HG03521 (cell line): ENCODE data around the gene USP37.

Source experiments
- ATAC-seq: cut with Tn5 transposase; IDR thresholded peaks from one replicate; pipeline ENCODE4 v1.9.1; 2021; ENCODE audit warnings: mild to moderate bottlenecking, moderate library complexity; ENCODE audit not compliant: unreplicated experiment

The USP37 gene

DNA sequence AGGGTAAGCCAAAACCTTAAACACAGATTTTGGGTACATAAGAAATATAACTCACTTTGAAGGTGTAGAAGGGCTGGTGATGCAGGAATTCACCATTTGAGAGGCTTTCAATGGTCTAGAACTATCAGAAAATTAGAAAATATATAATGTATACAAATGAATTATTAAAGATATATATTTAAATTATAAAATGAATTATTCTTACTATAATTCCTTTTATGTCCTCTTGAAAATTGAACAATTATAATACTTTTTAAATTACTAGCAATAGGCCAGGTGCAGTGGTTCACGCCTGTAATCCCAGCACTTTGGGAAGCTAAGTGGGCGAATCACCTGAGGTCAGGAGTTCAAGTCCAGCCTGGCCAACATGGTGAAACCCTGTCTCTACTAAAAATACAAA lies 88.6 kb downstream of the USP37 start:
- no peak for ATAC-seq

DNA sequence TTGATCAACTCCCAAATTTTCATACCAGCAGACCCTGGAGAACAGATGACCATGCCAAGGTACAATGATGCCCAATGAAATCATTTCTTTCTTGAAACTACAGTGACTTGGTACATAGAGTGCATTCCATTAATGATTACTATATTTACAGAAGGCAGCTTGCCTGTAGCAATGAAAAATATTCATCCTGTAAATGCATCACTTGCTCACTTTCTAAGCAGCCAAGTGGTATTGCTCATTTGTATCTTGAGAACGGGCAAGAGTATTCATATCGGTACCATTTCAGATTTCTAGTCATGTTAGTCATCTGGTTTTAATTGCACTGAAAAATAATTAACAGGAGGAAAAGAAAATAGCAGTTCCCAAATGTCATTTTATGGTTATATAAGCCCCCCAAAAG lies 89.6 kb downstream of the USP37 start:
- ATAC-seq = no peak

DNA sequence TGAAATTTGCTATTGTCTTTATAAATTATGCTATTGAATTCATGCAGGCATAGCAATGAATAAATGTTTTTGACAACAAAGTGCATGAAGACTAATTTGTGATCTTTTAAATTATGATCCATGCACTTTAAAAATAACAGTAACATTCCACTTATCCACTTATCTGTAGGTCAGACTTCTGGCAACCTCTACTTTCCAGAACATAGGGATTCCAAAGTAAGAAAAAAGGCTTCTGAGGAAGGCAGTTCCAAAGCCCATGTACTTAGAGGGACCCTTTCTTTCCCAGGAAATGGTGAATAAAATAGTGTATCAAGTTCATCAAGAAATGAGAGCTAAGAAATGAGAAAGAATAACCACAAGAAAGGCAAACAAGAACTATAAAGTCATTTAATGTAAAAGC lies 90.9 kb downstream of the USP37 start:
- no peak for ATAC-seq

DNA sequence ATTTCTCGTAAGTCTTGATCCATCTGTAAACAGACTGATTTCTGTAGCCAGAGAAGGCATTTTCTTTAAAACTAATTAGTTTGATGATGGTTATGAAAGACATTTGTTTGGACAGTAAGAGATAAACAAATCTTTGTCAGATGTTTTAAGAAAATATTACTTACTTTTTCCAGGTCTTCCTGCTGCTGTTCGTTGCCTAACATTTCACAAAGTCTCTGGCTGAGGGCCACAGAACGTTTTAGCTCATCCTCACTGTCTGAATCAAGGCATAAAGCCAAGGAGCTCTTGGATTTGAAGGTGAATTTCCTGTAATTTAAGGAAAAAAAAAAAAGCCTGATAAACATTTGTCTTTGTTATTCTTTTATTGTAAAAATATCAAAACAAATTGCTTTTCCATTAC lies 91.5 kb downstream of the USP37 start:
- ATAC-seq = no peak

DNA sequence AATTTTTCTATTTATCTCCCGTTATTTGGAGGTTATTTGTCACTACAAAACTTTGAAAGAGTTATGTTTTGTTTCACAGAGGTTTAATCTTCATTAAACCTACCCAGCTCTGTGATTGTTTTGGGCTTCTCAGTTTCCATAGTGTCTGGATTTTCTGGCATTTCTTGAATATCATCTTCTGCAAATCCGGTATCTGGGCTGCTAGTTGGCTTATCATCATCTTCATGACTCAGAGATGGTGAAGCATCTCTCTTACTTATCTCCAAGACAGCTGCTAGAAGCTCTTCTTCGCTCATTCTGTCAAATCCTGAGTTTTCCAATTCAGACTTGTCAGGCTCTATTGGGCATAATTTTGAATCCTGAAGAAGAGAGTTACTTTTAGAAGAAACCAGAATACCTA lies 93.6 kb downstream of the USP37 start:
- ATAC-seq = no peak

DNA sequence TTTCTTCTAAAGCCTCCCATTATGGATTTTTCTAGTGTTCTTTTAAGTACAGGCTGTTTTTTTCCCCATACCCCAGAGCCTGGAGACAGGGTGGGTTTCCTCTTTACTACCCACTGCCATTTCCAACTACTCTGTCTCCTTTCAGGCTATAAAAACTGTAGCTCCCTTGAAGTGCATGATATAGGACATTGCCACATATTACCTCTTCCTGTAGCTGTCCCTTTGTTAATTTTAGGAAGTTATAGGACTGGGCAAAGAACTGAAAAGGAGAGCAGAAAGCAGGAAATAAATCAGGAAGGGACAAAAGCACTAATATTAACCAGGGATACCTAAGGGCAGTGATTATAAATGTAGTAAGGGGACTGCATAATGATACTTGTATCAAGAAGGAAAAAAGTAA lies 95.2 kb downstream of the USP37 start:
- no peak for ATAC-seq

DNA sequence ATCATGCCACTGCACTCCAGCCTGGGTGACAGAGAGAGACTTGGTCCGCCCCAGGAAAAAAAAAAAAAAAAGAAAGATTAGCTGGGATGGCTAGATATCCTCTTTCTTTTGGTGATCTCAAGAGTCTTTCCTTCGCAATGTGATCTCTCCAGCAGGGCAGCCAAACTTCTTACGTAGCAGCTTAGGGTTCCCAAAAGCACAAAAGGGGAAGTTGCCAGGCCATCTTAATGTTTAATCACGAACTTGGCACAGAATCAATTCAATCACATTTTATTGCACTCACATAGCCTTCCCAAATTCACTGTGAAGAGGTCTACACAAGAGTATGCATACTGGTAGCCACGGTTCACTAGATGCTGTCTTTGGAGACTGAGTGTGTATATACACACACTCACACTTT lies 96.2 kb downstream of the USP37 start:
- no peak for ATAC-seq

DNA sequence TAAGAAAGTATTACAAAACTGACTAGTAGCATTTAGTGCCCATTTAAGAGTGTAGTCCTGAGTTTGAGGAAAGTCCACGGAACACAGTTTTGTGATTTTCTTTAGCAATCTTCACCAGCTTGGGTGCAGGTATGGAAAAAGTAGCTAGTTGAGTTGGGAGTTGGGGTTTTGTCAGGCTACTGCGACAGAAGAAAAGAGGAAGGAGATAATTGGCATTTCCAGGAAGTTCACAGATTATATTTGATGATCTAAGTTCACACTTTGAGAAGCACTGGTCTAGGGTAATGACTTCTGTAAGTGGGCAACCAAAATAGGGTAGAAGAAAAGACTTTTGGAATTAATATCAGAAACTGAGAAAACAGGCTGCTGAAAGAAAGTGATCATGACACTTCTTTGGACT lies 97.1 kb downstream of the USP37 start:
- ATAC-seq = no peak

DNA sequence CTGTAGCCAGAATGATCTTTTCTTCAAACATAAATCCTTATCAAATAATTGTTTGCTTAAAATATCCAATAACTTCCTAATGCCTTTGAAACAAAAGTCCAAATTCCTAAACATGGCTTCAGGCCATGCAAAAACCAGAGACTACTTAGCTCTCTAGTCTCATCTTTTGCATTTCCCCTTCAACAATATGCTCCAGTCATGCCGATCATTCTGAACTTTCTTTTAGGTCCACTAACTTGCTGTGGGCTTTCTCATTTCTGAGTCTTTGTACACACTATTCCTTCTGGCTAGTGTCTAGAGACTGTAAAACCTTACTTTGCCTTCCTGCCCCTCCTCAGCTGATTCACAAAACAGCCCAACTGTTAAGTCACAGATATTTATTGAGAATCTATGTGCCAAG lies 97.7 kb downstream of the USP37 start:
- ATAC-seq = no peak

DNA sequence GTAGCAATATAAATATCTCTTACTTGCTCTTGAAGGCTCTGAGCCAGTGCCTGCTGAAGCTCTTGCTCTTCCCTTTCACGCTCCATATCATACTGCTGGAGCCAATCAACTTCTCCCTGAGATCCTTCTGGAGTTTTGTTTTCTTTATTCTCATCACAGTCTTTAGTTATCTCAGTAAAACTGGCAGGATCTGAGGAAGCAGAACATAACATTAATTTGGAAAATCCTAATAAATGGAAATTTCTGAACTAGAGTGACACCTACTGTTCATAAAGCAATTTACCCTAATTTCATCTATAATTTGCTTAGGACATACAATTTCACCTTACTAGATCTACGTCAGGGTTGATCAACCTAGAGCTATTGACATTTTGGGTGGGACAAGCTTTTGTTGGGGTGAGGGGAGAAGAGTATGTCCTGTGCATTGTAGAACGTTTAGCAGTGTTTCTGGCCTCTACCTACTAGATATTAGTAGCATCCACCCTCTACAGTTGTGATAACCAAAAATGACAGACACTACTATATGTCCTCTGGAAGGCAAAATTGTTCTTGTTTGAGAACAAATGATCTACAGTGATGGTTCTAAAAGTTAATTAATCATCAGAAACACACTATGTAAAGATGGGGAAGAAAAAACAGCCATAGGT lies 102.0 kb downstream of the USP37 start:
- no peak for ATAC-seq

DNA sequence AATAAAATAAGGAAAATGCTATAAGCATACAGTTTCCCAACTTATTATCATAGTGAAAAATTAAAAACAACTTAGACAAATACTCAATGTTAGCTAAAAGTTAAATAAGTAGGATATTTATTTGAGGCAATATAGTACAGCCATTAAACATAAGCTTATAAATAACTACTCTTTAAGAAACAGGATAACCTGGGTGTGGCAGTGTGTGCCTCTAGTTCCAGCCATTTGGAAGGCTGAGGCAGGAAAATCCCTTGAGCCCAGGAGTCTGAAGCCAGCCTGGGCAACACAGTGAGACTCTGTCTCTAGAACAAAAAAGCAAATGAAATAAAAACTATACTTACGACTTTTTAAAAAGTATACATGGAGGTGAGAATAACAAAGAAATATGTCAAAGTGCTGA lies 109.6 kb downstream of the USP37 start:
- no peak for ATAC-seq

DNA sequence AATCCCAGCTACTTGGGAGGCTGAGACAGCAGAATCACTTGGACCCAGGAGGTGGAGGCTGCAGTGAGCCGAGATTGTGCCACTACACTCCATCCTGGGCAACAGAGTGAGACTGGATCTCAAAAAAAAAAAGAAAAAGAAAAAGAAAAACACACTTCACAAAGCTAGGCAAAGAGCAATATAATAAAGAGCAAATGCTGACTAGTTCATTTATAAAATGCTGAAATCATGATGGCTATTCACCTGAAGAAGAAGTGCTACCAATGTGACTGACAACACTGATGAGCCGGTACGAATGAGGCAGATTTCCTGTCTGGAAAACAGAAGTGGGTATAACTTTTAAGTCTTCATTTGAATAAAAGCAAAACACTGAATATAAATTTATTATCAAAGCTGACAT lies 111.3 kb downstream of the USP37 start:
- no peak for ATAC-seq

DNA sequence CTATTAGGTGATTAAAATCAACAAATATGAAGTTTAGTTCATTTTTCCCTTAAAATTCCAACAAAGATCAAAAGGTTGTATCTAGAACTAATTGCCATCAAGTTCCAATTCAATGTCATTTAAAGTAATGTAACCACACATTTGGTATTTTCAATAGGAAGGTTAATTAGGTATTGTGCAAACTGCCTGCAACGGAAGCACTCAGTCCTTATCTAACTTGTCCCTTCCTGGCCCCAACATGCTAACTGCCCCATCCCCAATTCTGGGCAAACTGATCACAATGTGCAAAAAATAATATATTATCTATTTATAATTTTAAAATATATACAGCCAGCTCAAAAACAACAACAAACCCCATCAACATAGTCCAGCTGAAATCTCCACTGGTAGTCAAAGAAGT lies 116.1 kb downstream of the USP37 start:
- ATAC-seq = no peak

DNA sequence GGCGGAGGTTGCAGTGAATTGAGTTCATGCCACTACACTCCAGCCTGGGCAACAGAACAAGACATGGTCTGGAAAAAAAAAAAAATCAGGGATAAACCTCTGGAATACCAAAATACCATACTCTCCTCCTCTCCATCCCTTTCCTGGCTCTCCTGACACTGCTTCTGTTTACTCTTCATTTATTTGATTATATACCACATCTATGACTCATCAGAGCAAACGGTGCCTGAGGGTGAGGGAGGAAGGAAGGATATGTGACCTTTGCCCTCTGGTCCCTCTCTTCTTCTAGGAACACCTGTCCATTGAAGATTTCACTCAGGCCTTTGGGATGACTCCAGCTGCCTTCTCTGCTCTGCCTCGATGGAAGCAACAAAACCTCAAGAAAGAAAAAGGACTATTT lies 119.2 kb downstream of the USP37 start:
- no peak for ATAC-seq

DNA sequence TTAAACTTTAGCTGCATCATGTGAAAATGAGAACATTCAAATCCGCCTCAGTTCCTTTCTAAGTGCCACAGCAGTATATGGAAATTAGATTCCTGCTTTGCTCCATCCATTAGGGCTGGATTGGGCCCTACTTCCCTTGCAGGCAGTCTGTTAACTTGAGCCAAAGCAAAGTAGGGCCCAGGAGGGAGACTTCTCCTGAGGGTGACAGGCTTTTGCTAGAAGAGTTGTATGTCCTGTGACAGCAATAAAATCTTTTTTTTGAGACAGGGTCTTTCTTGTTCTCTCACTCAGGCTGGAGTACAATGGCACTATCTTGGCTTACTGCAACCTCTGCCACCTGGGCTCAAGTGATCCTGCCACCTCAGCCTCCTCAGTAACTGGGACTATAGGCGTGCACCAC lies 121.1 kb downstream of the USP37 start:
- no peak for ATAC-seq

DNA sequence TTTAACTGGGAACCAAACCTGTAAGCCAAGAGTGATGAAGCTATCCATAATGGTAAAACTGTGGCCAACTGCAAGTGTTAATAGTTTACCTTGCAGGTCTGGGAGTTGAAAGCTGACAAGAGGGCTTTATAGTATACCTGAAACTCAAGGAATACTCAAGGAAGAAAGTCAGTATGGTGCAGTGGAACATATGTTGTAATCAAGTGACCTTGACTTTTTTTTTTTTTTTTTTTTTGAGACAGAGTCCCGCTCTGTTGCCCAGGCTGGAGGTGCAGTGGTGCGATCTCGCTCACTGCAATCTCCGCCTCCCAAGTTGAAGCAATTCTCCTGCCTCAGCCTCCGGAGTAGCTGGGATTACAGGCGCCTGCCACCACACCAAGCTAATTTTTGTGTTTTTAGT lies 121.6 kb downstream of the USP37 start:
- ATAC-seq = no peak

DNA sequence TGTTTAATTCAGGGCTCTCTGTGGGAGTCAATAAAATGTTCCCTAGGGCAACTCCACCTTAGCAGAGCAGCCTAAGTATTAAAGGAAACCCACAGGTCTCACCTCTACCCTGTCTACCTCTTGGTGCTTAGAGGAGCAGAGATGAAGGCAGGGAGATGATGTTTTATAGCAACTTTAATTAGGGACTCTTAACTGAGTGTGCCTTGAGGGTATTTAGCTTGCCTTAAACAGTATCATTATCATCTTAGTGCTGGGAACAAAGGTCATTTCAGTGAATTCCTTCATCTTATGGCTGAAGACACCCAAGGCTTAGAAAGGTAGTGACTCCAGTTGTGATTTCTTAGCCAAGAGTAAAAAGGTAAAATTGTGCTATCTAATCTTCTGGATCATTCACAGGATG lies 122.5 kb downstream of the USP37 start:
- no peak for ATAC-seq

DNA sequence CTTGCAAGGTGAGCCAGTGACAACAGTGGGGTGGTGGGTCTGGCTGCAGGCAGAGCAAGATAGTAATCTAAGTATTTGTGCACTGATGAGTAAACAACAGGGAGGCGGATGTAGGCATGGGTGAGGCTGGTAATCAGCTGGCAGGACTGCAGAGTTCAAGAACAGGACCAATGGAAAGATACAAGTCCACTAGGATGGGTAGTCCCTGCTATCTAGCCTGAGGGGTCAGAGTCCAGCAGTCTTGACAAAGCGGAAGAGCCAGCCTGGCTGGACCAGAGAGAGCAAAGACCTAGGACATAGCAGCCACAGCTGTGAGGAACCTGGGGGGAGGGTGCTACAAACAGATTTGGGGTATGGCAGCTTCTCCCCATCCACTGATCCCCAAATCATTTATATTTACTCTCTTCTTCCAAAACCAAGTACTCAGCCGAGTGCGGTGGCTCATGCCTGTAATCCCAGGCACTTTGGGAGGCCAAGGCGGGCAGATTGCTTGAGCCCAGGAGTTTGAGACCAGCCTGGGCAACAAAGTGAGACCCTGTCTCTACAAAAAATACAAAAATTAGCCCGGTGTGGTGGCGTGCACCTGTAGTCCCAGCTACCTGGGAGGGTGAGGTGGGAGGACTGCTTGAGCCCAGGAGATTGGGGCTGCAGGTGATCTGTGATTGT lies 123.3 kb downstream of the USP37 start:
- no peak for ATAC-seq

DNA sequence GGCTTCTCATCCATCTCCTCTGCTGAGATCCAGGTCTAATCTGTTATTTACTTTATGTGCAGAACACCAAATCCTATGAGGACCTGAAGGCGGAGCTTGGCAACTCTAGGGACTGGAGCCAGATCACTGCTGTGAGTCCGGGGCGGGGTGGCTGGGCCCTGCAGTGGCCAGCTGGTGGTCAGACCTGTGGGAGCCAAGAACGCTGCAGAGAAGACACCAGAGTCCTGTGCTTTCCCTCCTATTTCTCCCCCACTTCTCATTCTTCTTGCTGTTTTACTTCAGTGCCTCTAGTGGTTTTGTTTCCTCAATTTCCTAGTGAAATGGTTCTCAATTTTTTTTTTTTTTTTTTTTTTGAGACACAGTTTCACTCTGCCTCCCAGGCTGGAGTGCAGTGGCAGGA lies 129.6 kb downstream of the USP37 start:
- ATAC-seq = no peak

DNA sequence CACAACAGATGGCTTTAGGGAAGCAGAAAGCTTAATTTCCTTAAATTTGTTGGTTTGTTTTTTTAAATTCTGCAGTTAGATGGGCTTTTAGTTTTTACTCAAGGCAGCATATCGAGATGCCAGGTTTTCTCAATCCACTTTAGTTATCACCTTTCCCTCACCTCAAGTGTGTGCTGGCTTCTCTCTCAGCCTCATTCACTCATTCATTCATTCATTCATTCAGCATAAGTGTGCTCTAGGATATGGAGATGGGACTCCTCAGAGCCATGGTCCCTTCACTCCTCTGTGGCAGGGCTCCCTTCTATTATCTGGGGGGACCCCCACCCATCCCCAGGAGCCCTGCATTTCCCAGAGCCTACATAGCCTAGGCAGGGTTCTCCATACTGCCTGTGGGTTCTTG lies 130.2 kb downstream of the USP37 start:
- no peak for ATAC-seq

DNA sequence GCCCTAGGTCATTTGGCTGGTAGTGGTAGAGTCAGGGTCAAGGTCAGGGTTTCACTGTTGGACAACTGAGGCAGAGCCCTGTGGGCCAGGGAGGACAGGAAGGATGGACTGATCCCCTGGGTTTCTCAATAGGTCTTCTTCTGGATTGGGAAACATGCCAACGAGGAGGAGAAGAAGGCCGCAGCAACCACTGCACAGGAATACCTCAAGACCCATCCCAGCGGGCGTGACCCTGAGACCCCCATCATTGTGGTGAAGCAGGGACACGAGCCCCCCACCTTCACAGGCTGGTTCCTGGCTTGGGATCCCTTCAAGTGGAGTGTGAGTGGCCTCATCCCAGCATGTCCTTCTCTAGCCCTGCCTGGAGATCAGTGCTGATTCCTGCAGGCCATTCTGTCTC lies 131.2 kb downstream of the USP37 start:
- no peak for ATAC-seq

DNA sequence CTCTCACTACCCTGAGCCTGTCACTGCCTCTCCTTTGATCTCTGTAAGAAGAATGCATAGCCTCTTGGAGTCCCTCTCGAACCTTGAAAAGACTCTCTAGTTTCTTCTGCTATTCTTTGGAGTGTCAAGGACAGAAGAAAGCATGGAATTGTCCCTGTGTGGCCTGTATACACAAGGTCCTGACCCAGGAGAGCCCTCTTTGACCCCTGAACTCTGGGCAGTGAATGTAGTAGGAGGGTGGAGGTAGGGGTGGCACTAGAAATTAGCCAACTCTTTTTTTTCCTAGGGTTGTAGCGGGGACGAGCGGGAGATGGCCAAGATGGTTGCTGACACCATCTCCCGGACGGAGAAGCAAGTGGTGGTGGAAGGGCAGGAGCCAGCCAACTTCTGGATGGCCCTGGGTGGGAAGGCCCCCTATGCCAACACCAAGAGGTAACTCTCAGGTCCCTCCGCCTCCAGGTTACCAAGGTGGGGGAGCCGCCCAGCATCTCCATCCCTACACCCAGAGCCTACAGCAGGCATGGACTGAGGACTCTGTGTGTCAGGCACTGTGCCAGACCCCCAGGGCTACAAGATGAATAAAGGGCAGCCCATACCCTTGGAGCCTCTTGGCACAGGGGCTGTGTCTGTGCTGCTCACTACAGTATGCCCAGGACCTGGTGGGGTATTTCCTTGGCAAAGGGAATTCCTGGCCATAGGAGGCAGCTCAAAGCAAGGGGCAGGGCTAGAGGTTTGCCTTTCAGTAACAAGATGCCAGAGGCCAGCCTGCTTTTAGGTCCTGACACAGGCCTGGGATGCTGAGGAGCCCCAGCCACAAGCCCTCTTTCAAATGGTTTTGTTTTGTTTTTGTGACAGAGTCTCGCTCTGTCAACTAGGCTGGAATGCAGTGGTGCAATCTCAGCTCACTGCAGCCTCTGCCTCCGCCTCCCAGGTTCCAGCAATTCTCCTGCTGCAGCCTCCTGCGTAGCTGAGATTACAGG lies 132.9 kb downstream of the USP37 start:
- no peak for ATAC-seq
